HUDEP-2 (cell line): ENCODE data around the gene FOXJ3.

ENCODE experiments used
- DNase-seq, 76 experiments: peaks; one replicate each; lab custom pipeline; 2025; ENCODE audit not compliant: unreplicated experiment in 76 of 76; lab: John Stamatoyannopoulos, UW

FOXJ3 gene

GRCh38 chr1:42128964-42129363 lies 206.1 kb downstream of the FOXJ3 start:
- no peak for DNase-seq

- DNase-seq, result no peak
These were observed 206.5 kb downstream of the FOXJ3 start for GRCh38 chr1:42128499-42128898.

- no peak for DNase-seq
These were observed 207.3 kb downstream of the FOXJ3 start for GRCh38 chr1:42127767-42128166.
